PC-9 (cell line): ENCODE measurements around the gene FAM43B.

Experiments
- CTCF ChIP-seq: fragments of 200-600 bp; sonication (generic); conservative IDR thresholded peaks from 2 replicates; pipeline ENCODE4 v1.6.1; 2017; ENCODE audit warnings: mixed run types, antibody characterized with exemption, mild to moderate bottlenecking, moderate library complexity
- EZH2 ChIP-seq: fragments of 200-600 bp; sonication (generic); IDR thresholded peaks from 2 replicates; pipeline ENCODE4 v1.8.0; 2017; ENCODE audit warnings: antibody characterized with exemption, low read depth

DNA sequence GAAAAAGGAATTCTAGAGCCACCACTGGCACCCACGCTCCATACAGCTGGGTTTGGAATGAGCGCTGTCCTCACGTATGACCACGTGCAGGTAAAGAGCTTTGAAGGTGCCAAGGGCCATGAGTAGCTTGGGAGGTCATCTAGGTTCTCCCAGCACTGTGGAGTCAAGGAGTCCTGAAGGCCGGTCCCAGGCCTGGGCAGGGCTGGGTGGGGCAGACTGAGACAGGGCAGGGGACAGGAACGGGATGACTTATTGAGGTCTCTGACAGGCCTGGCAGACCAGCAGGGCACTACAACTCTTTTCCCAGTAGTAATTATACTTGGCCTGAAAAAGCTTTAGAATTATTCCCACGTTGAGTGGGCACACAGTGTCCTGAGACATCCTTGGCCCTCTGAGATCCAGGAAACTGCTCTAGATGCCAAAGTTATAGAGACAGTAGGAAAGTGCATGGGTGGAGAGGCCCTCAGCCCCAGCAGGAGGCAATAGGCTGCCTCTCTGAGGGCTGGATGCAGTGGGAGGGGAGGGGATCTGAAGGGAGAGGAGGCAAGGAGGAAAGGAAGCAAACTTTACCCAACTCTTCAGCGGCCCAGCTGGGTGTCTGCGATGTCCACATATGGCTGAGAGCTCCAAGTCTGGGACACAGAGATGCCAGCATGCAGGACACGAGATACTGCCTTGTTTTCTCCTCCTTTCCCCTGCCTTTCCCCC is 34.7 kb downstream of the FAM43B start:
- TF ChIP-seq CTCF (no peak), EZH2 (no peak)
